Stimulated activated naive CD4-positive, alpha-beta T cell treated with Interleukin-2 at 50 U/mL for 16 hours (primary cell): ENCODE results near the gene KIF2A.

Source experiments
- DNase-seq: peaks from one replicate; lab custom pipeline; 2025; lab: John Stamatoyannopoulos, UW

The KIF2A gene

DNA sequence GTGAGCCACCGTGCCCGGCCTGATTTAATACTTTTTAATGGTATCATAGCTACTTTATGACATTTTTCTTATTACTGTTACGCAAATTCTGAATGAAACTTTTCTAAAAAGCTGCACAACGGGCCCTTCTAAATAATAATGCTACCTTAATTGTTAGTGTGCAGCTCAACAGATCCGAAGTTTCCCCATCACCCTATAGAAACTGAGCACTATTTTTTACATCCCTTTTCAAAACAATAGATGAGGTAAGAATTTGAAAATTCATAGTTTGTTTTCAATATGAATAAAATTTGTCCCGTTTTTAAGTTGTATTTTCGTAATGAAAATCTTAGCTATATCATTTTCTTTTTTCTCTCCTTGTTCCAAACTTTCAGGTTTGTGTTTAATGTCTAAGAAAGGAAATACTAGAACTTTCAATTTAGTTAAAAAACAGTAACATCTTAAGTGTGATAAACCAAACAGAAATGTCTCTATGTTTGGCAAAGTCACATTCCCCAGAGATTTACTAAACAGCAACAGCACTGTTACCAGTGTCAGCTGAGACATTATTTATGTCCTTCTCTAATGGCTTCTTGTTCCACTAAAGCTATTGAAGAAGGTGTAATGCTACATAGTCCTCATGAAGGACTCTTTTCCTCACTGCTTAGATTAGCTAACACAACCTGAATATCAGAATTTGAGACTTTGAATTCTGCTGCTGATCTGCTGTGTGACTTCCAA, 22.9 kb downstream of the KIF2A start:
- DNase-seq = no peak

DNA sequence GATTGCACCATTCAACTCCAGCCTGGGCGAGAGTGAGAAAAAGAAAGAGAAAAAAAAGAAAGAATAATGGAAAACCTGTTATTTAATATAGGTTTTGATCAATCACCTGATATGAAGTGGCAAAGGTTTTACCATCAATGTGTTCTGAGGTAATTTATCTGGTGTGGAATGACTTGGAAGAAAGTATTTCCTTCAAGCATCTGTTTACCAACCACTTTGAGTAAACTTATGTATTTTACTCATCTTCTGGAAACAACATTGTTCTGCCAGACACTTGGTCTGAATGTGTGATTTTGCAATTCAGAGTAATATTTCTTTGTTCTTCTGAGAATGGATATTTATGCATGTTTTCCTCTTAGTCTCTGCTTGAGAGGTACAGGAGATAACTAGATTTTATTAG, 24.3 kb downstream of the KIF2A start:
- DNase-seq = no peak

DNA sequence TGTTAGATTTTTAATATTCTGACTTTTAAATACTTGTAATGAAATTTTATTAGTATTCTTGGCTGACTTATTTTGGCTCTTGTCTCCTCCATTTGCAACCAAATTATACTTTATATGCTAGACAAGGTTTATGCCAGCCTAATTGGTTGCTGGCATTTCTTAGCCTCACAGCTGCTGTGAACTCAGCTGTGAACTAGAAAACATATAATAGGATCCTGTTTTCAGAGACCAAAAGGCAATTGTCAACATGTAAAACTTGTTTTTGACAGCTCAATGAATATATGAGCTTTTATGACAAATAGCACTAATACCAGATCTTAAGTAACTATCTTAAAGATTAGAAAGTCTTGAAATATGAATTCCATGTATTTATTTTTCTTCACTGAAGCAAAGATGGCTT, 25.9 kb downstream of the KIF2A start:
- no peak for DNase-seq

DNA sequence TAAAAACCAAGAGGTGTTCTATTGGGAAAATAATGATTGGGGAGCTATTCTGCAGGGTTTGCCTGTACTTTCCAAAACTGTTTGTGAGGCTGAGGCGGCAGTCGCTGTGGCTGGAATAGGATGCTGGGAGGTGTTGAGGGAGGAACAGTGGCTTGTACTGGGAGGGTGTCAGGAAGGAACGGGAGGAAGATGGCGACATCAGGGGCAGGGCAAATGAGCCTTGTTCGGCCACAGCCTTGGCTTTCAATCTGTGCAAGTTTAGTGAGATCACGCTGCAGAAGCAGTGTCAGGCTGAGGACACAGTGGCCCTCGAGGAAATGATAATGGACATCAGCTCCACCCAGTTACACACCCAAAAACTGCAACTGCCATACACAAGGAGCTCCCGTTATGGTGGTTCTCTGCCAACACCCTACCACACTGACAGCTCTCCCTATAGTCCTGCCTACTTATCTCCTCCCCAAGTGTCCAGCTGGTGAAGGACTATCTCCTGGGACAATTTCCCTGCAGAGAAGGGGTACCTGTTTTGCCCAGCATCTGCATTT, 27.3 kb downstream of the KIF2A start:
- DNase-seq = no peak

DNA sequence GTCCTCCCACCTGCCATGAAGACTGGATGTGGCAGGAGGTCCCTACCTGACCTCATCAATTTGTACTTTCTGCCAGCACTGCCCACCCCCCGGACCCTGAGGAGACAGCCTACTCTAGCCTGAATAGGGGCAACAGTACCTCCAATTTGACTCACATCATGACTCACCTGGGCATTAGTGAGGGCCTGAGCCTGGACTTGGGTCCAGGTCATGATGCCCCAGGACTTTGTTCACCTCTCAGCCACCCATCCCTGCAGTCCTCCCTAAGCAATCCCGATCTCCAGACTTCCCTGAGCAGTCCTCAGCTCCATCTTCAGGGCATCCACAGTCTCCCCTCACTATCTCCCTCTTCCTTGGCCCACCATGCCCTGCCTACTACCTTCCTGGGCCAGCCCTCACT, 28.1 kb downstream of the KIF2A start:
- no peak for DNase-seq

DNA sequence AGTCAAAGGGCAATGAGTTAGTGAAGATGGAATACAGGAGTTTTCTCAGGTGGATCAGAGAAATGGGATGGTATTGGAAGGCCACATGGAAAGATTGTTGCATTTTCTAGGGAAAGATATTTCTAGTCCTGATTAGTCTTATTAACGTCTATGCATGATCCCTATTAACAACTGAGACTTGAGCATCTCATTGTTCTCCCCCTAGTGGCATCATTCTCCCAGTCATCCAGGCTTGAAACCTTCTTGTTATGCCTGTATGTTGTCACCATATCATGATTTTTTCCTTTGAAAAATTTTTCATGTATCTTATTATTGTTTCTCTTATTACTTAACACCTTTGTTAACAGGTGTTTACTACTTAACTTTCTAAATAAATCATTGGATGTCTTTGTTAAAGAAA, 34.4 kb downstream of the KIF2A start:
- DNase-seq = no peak

DNA sequence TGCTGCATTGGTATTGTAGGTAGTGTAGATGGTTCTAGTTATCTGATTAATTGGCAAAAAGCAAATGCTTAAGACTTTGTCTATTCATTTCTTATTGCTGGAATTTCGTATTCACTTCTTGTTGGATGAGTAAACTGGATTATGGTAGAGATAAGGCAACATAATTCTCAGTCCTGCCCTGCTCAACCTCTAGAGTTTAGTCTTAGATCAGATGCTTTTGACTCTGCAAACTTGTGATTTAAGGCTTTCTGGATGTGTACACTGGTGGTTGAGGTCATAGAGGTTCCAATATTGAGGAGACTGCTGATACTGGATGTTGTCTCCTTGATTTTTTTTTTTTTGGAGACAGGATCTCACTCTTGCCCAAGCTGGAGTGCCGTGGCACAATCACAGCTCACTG, 35.0 kb downstream of the KIF2A start:
- DNase-seq = no peak

DNA sequence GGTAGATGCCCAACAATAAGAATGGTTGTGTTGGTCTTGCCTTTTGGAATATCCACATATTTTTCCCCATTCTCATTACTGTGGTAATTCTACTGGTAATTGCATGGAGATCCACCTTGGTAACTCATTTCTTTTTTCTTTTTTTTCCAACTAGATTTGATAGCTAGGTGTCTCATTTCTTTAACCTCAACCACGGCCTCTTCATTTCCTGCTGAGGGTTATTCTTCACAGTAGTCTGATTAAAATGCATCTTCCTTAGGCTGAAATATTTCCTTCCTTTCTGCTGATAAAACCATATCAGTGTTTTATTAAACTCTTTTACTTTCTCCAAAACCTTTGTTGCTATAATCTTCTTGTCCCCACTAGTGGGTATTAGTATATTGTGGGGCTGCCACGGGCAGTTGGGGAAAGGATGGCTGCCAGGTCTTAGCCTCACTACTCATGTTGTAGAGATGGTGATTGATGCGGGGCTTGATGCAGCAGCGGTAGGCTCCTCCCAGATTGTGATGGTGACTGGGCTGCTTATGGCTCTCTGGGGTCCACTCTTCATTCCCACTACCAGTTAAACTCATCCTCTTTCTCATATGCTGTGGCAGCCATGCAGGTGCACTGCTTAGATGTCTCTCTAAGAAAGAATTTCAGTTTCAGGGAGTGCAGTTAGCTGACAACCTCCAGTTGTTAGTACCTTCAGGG, 35.9 kb downstream of the KIF2A start:
- DNase-seq = no peak

DNA sequence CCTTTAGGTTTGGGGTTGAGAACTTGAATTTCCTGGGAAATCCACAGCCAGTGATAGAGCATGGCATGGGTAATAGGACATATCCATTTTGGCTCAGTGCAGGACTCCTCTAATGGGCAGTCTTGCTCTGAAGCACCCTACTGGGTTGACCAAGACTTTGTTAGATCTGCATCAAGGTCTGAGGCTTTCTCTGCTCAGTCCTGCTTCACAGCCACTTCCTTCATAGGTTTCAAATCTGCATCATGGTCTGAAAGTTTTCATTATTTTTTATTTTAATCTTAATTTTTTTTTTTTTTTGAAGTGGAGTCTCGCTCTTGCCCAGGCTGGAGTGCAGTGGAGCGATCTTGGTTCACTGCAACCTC, 36.5 kb downstream of the KIF2A start:
- DNase-seq = no peak

DNA sequence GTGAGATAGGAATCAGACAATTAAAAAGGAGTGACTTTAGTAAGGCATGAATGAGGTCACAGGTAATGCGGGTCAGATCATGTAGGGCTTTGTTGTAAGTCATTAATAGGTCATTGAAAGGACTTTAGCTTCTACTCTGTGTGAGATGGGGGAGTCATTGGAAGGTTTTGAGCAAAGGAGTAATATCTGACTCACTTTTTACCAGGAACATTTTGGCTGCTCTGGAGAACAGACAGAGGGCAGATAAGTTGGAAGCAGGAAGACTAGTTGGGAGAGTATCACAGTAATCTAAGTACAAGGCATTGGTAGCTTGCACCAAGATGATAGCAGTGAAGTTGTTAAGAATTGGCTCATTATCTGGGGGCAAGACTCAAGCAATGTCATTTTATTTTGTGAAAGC, 37.4 kb downstream of the KIF2A start:
- no peak for DNase-seq

DNA sequence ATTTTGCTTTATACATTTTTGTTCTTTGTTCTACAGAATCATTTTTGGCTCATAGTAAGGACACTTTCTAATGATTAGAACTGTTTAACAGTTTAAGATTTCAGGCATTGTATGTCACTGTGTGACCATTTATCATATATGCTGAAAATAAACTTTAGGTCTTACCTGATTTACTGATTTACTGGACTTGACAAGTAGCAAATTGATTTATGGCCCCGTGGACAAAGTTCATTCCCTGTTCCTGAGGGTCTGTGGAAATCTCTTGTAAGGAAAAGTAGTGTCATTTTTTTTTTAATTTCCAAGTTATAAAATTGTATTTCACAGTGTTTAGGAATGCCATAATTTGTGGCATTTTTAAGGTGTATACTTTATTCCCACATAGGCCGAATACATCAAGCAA, 40.7 kb downstream of the KIF2A start:
- DNase-seq = no peak

DNA sequence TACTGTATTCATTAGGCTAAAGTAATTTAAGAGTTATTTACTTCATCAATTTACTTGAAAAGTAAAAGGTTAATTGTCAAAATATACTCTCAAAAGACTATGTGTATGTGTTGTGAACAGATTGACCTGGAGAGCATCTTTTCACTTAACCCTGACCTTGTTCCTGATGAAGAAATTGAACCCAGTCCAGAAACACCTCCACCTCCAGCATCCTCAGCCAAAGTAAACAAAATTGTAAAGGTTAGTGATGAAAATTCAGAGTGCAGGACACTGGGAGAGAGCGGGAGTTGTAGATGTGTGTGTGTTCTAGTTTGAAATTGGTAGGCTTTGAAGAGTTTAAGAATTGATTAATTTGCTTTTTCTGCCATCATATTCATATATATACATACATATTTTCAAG, 41.9 kb downstream of the KIF2A start:
- DNase-seq = no peak

DNA sequence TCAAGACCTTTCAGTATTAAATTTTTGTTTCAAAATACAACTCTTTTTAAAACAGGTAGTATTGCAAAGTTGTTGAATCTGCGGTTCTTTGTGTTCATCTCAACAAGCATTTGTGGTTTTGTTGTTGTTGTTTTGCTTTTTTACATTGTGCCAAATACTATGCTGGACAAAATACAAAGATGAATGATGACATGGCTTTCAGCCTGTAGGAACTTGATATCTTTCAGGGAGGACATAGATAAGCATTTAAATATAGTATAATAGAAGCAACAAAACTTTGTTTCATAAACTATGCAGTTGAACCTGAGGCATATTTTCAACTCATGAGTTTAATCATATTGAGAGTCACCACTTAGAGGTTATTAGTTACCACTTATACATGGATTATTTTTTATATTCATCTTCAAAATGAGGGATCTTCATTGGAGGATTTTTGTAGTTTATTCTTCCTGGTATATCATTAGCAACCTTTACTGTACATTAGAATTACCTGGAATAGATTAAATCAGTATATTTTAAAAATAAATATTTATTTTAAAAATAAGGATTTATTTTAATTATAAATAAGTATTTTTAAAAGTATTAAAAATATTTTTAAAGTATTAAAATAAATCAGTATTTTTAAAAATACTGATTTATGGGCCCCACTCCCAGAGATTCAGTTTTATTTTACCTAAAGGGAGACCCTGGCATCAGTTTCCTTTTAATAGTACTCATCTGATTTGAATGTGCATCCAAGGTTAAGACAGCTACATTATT, 42.9 kb downstream of the KIF2A start:
- DNase-seq = no peak

DNA sequence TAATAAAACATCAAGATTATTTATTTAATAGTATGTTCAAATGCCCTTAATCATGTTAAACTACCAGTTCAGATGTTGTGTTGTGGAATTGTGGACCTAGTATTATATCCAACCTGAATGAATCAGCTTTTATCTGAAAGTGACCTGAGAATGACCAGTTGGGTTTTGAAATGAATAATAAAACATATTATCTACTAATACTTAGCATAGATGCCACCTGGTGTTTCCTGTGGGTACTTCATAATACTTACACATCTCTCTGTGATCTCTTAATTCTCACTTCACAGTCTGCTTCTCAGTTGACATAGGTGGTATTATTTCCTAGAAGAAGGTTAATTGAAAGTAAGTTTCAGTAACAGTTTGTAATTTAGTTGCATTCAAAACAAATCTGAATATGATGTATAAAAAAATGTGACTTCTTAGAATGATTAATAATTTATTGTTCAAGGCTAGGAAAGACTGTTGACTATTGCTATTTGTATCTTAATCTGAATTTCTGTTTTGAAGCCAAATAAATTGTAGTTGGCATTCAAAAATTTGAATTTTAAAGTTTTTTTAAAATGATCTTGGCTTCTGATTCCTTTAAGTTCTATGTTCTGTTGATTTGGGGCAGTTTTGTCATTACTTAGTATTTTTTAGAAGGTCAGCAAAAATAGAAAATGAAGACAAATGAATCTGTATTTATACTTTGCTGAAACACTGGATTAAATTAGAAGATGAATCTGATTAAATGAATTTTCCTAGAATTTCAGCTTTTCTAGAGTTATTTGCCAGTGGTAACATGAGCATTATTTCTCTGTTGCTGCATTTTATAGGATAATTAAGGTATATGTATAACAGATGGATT, 48.2 kb downstream of the KIF2A start:
- DNase-seq = no peak

DNA sequence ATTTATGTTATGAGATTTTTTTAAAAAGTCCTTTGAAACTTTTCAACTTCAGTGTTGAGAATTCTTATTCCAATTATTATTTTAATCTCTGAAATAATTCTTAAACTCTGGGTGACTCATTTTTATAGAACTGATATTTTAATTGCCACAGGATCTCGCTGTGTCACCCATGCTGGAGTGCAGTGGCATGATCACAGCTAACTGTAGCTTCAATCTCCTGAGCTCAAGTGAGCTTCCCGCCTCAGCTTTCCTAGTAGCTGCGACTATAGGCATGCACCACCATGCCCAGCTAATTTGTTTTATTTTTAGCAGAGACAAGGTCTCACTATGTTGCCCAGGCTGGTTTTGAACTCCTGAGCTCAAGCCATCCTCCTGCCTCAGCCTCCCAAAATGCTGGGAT, 56.7 kb downstream of the KIF2A start:
- no peak for DNase-seq

DNA sequence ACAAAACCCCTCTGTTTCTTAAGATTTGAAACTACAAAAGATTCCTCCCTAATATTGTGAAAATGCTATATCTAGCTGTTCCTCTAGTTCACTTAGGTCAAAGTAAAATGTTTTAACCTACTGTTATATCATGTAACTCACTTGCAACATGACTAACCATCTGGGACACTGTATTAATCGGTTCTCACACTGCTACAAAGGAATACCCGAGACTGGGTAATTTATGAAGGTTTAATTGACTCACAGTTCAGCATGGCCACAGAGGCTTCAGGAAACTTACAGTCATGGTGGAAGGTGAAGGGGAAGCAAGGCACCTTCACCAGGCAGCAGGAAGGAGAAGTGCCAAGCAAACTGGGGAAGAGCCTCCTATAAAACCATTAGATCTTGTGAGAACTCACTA, 63.0 kb downstream of the KIF2A start:
- no peak for DNase-seq

DNA sequence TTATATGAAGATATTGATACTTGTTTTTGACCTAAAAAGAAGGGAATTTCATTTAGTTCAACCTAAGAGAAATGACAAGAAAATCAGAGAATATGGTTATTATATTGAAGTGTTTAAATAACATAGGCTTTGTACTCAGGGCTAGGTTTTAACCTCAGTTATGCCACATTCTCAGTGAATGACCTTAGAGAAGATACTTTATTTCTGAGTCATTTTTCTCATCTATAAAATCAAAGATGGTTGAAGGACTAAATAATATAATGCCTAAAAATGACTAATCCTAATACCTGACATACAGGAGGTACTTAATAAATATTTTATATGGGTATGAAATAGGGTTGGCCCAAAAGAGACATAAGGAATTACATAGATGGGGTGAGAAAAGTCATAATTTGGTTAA, 65.4 kb downstream of the KIF2A start:
- no peak for DNase-seq

DNA sequence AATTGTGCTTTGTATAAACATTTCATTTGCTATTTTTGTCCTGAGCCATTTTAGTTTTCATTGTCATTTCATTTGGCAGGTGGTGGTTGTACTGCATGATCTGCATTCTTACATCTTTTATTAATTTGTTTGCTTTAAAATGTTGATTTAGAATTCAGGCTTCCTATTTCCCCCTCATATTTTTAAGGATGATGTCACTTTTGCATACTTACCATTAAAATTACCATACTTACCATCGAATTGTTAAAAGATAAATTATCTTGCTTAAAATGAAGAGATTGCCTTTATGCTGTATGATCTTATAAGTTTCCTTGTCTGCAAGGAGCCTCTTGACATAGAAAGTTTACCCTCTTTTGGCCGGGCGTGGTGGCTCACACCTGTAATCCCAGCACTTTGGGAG, 66.6 kb downstream of the KIF2A start:
- DNase-seq = no peak

DNA sequence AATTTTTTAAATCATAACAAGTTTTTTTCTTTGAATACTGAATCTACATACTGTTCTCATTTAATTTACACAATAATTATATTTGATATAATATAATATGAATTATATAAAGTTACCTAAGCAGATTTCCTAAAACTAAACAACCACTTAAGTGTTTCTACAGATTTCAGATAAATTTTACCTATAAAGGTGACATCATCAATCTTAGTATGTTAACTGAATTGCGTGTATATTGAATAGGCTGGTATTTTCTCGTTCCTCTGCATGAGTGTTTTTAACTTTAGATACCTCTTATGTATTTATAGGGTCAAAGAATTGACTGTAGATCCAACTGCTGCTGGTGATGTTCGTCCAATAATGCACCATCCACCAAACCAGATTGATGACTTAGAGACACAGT, 67.4 kb downstream of the KIF2A start:
- DNase-seq = no peak

DNA sequence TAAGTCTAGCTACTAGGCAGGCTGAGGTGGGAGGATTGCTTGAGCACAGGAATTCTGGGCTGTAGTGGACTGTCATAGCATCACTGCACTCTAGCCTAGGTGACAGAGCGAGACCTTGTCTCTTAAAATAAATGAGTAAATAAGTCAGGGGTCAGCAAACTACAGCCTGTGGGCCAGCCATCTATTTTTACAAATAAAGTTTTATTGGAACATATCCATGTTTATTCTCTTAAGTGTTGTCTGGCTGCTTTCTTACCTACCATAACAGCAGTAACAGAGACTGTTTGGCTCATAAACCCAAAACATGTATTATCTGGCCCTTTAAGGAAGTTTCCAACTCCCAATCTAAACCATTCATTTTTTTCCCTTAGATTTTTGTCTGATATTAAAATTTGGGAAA, 68.1 kb downstream of the KIF2A start:
- DNase-seq = no peak

DNA sequence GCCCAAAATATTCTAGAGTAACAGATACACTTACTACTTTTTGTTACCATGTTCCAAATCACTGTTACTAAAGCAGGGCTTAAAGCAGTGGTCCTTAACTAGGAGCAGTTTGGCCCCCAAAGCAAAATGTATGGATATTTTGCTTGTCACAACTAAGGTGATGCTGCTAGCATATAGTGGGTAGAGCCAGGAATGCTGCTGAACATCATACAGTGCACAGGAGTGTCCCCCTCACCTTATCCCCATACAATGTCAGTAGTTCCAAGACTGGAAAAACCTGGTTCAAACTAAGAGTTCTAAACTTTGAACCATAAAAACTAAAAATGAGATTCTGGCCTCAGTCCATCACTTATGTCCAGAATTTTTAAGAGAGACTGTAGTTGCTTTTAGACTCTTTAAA, 69.6 kb downstream of the KIF2A start:
- DNase-seq = no peak

DNA sequence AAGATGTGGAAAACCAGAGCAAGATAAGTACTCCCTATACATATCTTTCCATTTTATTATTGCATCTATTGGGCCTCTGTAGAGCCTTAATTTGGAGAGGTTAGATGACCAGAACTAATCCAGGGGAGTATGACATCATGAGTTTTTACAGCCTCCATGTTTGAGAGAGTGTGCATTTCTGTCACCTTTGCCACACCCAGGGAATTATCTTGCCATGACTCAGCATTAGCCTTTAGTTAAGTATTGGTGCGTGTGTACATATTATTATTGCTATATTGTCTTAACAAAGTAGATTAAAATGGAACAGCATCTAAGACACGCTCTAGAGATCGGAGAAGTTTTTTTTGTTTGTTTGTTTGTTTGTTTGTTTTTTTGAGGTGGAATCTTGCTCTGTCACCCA, 70.1 kb downstream of the KIF2A start:
- no peak for DNase-seq
